ENCODE data around the gene IFT25.

The IFT25 gene

GRCh38 chr1:53967409-53968124 lies 22.1 kb upstream of the IFT25 start:
- peak; percentile 2 for TF ChIP-seq CTCF (conservative IDR thresholded peaks at IDR 0.05; ENCODE audit: low read depth, low read length)
- DNase-seq (ENCODE audit: low read depth), result no peak
- H3K4me3 ChIP-seq (ENCODE audit: low read depth, low read length), result no peak overlapping the region

- no peak overlapping the region for H3K4me3 ChIP-seq (ENCODE audit: low read depth, low read length)
- DNase-seq (ENCODE audit: low read depth), result no peak
- no peak for TF ChIP-seq CTCF (conservative IDR thresholded peaks at IDR 0.05; ENCODE audit: low read depth, low read length)
These were observed 21.3 kb upstream of the IFT25 start for GRCh38 chr1:53966794-53967193.

GRCh38 chr1:53964109-53964508 lies 18.6 kb upstream of the IFT25 start:
- DNase-seq (ENCODE audit: low read depth), result peak; percentile 39
- H3K4me3 ChIP-seq (ENCODE audit: low read depth, low read length), result no peak overlapping the region
- TF ChIP-seq CTCF (conservative IDR thresholded peaks at IDR 0.05; ENCODE audit: low read depth, low read length), result no peak

GRCh38 chr1:53963460-53963859 lies 18.0 kb upstream of the IFT25 start:
- no peak for DNase-seq (ENCODE audit: low read depth)
- TF ChIP-seq CTCF (conservative IDR thresholded peaks at IDR 0.05; ENCODE audit: low read depth, low read length), result no peak
- H3K4me3 ChIP-seq (ENCODE audit: low read depth, low read length), result no peak overlapping the region

- TF ChIP-seq CTCF (conservative IDR thresholded peaks at IDR 0.05; ENCODE audit: low read depth, low read length), result no peak
- no peak overlapping the region for H3K4me3 ChIP-seq (ENCODE audit: low read depth, low read length)
- no peak for DNase-seq (ENCODE audit: low read depth)
These were observed 16.9 kb upstream of the IFT25 start for GRCh38 chr1:53962395-53962794.

GRCh38 chr1:53959664-53960250 lies 14.3 kb upstream of the IFT25 start:
- H3K4me3 ChIP-seq (ENCODE audit: low read depth, low read length), result no peak overlapping the region
- peak; percentile 39 for TF ChIP-seq CTCF (conservative IDR thresholded peaks at IDR 0.05; ENCODE audit: low read depth, low read length)
- DNase-seq (ENCODE audit: low read depth), result peak; percentile 43

Data from choroid plexus epithelial cell (primary cell).